HFF-Myc (cell line): ENCODE measurements around the gene CAMTA1.

ENCODE experiments used
- DNase-seq: peaks from one replicate; pipeline ENCODE4 v3.0.0-alpha.2; 2011; ENCODE audit warnings: low read depth; ENCODE audit errors: extremely low read depth
- H3K4me3 ChIP-seq: replicated peaks from 2 replicates; pipeline ENCODE4 v1.5.1; 2011; ENCODE audit warnings: low read depth, mild to moderate bottlenecking, control low read depth, low read length
- CTCF ChIP-seq: IDR thresholded peaks from 2 replicates; pipeline ENCODE4 v1.5.1; 2012; ENCODE audit warnings: mild to moderate bottlenecking, low read depth, low read length, control low read depth; ENCODE audit errors: missing control alignments

Gene CAMTA1

DNA sequence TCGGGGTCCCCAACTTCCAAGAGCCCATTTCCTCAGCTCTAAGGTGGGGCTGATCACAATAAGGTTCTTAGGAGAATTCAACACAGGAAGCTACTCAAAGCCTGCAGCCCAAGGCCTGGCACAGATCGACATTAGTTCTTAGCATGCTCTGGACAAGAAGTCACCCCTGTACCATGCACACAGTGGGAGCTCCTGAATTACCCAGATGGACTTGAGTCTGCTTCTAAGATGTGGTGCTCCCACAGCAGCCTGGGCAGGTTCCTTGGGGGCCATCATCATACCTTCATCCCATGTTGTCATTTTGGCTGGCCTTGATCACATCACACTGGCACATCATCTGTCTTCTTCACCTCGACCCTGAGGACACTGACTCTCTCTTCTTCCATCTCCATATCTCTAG, 832.6 kb downstream of the CAMTA1 start:
- DNase-seq, result no peak
- no peak overlapping the region for H3K4me3 ChIP-seq
- TF ChIP-seq CTCF, result no peak

GRCh38 chr1:7620196-7620595, 834.9 kb downstream of the CAMTA1 start:
- no peak for TF ChIP-seq CTCF
- DNase-seq, result no peak
- no peak overlapping the region for H3K4me3 ChIP-seq

DNA sequence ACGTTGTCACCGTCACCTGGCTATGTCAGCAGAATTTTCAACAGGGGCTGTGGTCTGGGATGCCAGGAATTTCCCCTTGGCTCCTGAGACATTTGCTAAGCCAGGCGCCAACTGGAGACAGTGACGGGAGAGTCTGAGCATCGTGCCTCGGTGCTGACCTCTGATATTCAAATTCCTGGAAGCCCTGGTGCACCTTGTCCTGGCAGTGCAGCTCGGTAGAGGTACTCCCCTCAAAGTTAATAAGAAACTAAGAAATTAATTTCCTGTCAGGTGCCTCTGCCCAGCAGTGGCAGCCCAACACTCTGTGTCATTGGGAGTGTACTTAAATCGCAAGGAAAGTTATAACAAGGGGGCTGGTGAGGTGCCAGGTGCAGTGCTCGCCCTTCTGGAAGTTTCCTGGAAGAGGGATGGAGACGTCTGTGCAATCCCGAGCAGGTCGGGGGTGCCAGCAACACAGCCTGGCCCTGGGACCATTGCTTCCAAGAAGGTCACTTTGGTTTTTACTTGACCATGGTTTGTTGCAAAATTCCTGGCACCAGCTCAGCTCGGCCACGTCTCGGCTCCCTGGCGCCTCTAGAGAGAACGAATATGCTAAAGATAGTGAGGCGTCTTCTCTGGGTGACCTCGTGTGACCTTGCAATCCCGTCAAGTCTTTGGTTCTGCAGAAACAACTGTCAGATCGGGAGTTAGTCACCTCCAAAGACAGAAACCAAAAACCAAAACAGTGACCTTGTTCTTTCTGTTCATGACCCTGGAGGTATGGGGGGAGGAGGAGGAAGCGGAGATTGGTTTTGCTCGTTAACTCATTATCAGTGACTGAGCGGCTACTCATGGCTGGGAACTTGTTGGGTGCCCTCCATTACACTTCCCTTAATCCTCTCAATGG, 836.3 kb downstream of the CAMTA1 start:
- H3K4me3 ChIP-seq, result no peak overlapping the region
- DNase-seq, result no peak
- TF ChIP-seq CTCF, result no peak

- no peak for TF ChIP-seq CTCF
- no peak overlapping the region for H3K4me3 ChIP-seq
- no peak for DNase-seq
These were observed 838.6 kb downstream of the CAMTA1 start for GRCh38 chr1:7623842-7624241.

GRCh38 chr1:7624791-7625355, 839.6 kb downstream of the CAMTA1 start:
- no peak for DNase-seq
- TF ChIP-seq CTCF, result no peak
- no peak overlapping the region for H3K4me3 ChIP-seq

DNA sequence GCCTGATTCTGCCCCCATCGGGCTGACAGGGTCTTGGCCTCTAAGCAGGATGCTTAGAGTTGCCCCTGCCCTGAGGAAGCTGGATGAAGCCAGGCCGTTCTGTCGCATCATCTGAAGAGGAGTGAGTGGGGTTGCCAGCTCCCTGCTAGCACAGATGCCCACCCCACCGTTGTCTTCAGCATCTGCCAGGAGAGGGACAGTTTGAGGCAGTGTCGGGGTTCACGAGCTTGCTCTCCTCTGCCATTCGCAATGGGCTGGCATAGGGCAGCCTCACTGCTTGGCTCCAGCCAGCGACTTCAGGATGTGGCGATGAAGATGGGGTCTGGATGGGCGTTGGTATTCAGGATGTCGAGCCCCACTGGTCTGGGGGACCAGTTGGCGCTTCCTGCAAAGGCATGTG, 840.1 kb downstream of the CAMTA1 start:
- no peak overlapping the region for H3K4me3 ChIP-seq
- DNase-seq, result no peak
- no peak for TF ChIP-seq CTCF
